ENCODE measurements around the gene MAST2. TPM values are rescaled to one million over a fixed set of nuclear protein-coding genes. Genes with fewer than 3 reads are reported as not detected.

Gene MAST2
- total and polyA plus RNA-seq, 3 experiments from 2014 or later, result 5.6 to 29.9 (median 29.5) TPM

- Histone ChIP-seq H3K9me3 (ENCODE audit: low read length) (no peaks in the 10 kb centered on the region), H3K27me3 (ENCODE audit: insufficient read depth, low read length, poor library complexity, severe bottlenecking) (no peaks in the 10 kb centered on the region), H3K4me3 (ENCODE audit: low read length) (no peak overlapping the region), H3K4me1 (ENCODE audit: insufficient read depth, low read length) (no peaks in the 10 kb centered on the region), H3K36me3 (ENCODE audit: insufficient read depth, low read length) (no peaks in the 10 kb centered on the region), H3K27ac (ENCODE audit: low read depth, low read length) (no peak overlapping the region)
- ChIA-PET POLR2A (no interaction called here), CTCF (no interaction called here)
- no peak overlapping the region for H3K4me3 Mint-ChIP-seq
- H3K9me3 Mint-ChIP-seq, result no peaks in the 10 kb centered on the region
- no peak for DNase-seq
- peak overlapping the region in 1 of 8 donors; percentile 24 for H3K27ac Mint-ChIP-seq
- no peaks in the 10 kb centered on the region for H3K27me3 Mint-ChIP-seq
- no peaks in the 10 kb centered on the region for H3K4me1 Mint-ChIP-seq
- no peaks in the 10 kb centered on the region for H3K36me3 Mint-ChIP-seq
These were observed 76.6 kb downstream of the MAST2 start for GRCh38 chr1:45879885-45880598.

GRCh38 chr1:45880930-45881329 lies 77.5 kb downstream of the MAST2 start:
- Histone ChIP-seq H3K9me3 (ENCODE audit: low read length) (no peaks in the 10 kb centered on the region), H3K27me3 (ENCODE audit: insufficient read depth, low read length, poor library complexity, severe bottlenecking) (no peaks in the 10 kb centered on the region), H3K27ac (ENCODE audit: low read depth, low read length) (no peak overlapping the region), H3K4me3 (ENCODE audit: low read length) (no peak overlapping the region), H3K4me1 (ENCODE audit: insufficient read depth, low read length) (no peaks in the 10 kb centered on the region), H3K36me3 (ENCODE audit: insufficient read depth, low read length) (no peaks in the 10 kb centered on the region)
- no peaks in the 10 kb centered on the region for H3K27me3 Mint-ChIP-seq
- H3K4me3 Mint-ChIP-seq, result no peak overlapping the region
- no peaks in the 10 kb centered on the region for H3K36me3 Mint-ChIP-seq
- H3K27ac Mint-ChIP-seq, result no peak overlapping the region
- H3K4me1 Mint-ChIP-seq, result no peaks in the 10 kb centered on the region
- DNase-seq, result no peak
- ChIA-PET CTCF (no interaction called here), POLR2A (no interaction called here)
- no peaks in the 10 kb centered on the region for H3K9me3 Mint-ChIP-seq

- Histone ChIP-seq H3K9me3 (ENCODE audit: low read length) (no peaks in the 10 kb centered on the region), H3K27me3 (ENCODE audit: insufficient read depth, low read length, poor library complexity, severe bottlenecking) (no peaks in the 10 kb centered on the region), H3K4me3 (ENCODE audit: low read length) (no peak overlapping the region), H3K36me3 (ENCODE audit: insufficient read depth, low read length) (no peaks in the 10 kb centered on the region), H3K4me1 (ENCODE audit: insufficient read depth, low read length) (no peaks in the 10 kb centered on the region), H3K27ac (ENCODE audit: low read depth, low read length) (no peak overlapping the region)
- POLR2A ChIA-PET, result no interaction called here
- Mint-ChIP-seq H3K27ac (no peak overlapping the region), H3K9me3 (no peaks in the 10 kb centered on the region), H3K4me1 (no peaks in the 10 kb centered on the region), H3K27me3 (no peaks in the 10 kb centered on the region), H3K4me3 (no peak overlapping the region), H3K36me3 (no peaks in the 10 kb centered on the region)
- DNase-seq, result no peak
- CTCF ChIA-PET, result no interaction called here
These were observed 80.2 kb downstream of the MAST2 start for GRCh38 chr1:45883658-45884057.

GRCh38 chr1:45884700-45885099 lies 81.3 kb downstream of the MAST2 start:
- no peaks in the 10 kb centered on the region for H3K4me1 ChIP-seq (ENCODE audit: insufficient read depth, low read length)
- no peaks in the 10 kb centered on the region for H3K36me3 ChIP-seq (ENCODE audit: insufficient read depth, low read length)
- H3K27ac ChIP-seq (ENCODE audit: low read depth, low read length), result no peak overlapping the region
- ChIA-PET CTCF (no interaction called here), POLR2A (no interaction called here)
- H3K27me3 ChIP-seq (ENCODE audit: insufficient read depth, low read length, poor library complexity, severe bottlenecking), result no peaks in the 10 kb centered on the region
- no peak for DNase-seq
- Mint-ChIP-seq H3K27me3 (no peaks in the 10 kb centered on the region), H3K4me1 (no peaks in the 10 kb centered on the region), H3K27ac (no peak overlapping the region), H3K9me3 (no peaks in the 10 kb centered on the region), H3K36me3 (no peaks in the 10 kb centered on the region), H3K4me3 (no peak overlapping the region)
- H3K9me3 ChIP-seq (ENCODE audit: low read length), result no peaks in the 10 kb centered on the region
- no peak overlapping the region for H3K4me3 ChIP-seq (ENCODE audit: low read length)

GRCh38 chr1:45886229-45886628 lies 82.8 kb downstream of the MAST2 start:
- no peak overlapping the region for H3K27ac ChIP-seq (ENCODE audit: low read depth, low read length)
- no peak for DNase-seq
- H3K36me3 ChIP-seq (ENCODE audit: insufficient read depth, low read length), result no peaks in the 10 kb centered on the region
- Mint-ChIP-seq H3K4me3 (no peak overlapping the region), H3K36me3 (peaks cover 0 to 2% (median 0%) of the 10 kb centered on the region in 3 donors), H3K27ac (peak overlapping the region in 1 of 8 donors; percentile 4), H3K4me1 (no peaks in the 10 kb centered on the region), H3K27me3 (peaks cover 0 to 1% of the 10 kb centered on the region in 2 donors), H3K9me3 (no peaks in the 10 kb centered on the region)
- no peaks in the 10 kb centered on the region for H3K27me3 ChIP-seq (ENCODE audit: insufficient read depth, low read length, poor library complexity, severe bottlenecking)
- no peak overlapping the region for H3K4me3 ChIP-seq (ENCODE audit: low read length)
- ChIA-PET POLR2A (no interaction called here), CTCF (no interaction called here)
- H3K4me1 ChIP-seq (ENCODE audit: insufficient read depth, low read length), result no peaks in the 10 kb centered on the region
- no peaks in the 10 kb centered on the region for H3K9me3 ChIP-seq (ENCODE audit: low read length)

- Histone ChIP-seq H3K9me3 (ENCODE audit: low read length) (no peaks in the 10 kb centered on the region), H3K4me1 (ENCODE audit: insufficient read depth, low read length) (no peaks in the 10 kb centered on the region), H3K36me3 (ENCODE audit: insufficient read depth, low read length) (no peaks in the 10 kb centered on the region), H3K27me3 (ENCODE audit: insufficient read depth, low read length, poor library complexity, severe bottlenecking) (no peaks in the 10 kb centered on the region), H3K27ac (ENCODE audit: low read depth, low read length) (no peak overlapping the region), H3K4me3 (ENCODE audit: low read length) (no peak overlapping the region)
- no peak for DNase-seq
- ChIA-PET POLR2A (no interaction called here), CTCF (no interaction called here)
- H3K27me3 Mint-ChIP-seq, result peaks cover 0 to 1% of the 10 kb centered on the region in 2 donors
- H3K4me1 Mint-ChIP-seq, result no peaks in the 10 kb centered on the region
- no peak overlapping the region for H3K4me3 Mint-ChIP-seq
- H3K36me3 Mint-ChIP-seq, result peaks cover 0 to 2% (median 0%) of the 10 kb centered on the region in 3 donors
- peak overlapping the region in 2 of 8 donors; percentile 35 to 48 for H3K27ac Mint-ChIP-seq
- no peaks in the 10 kb centered on the region for H3K9me3 Mint-ChIP-seq
These were observed 83.9 kb downstream of the MAST2 start for GRCh38 chr1:45887156-45887842.

GRCh38 chr1:45890078-45890477 lies 86.7 kb downstream of the MAST2 start:
- no peaks in the 10 kb centered on the region for H3K27me3 ChIP-seq (ENCODE audit: insufficient read depth, low read length, poor library complexity, severe bottlenecking)
- peaks cover 0 to 2% (median 0%) of the 10 kb centered on the region in 3 donors for H3K36me3 Mint-ChIP-seq
- no peaks in the 10 kb centered on the region for H3K4me1 ChIP-seq (ENCODE audit: insufficient read depth, low read length)
- ChIA-PET POLR2A (no interaction called here), CTCF (no interaction called here)
- H3K9me3 Mint-ChIP-seq, result no peaks in the 10 kb centered on the region
- H3K27ac Mint-ChIP-seq, result no peak overlapping the region
- H3K27ac ChIP-seq (ENCODE audit: low read depth, low read length), result no peak overlapping the region
- no peak overlapping the region for H3K4me3 ChIP-seq (ENCODE audit: low read length)
- no peaks in the 10 kb centered on the region for H3K9me3 ChIP-seq (ENCODE audit: low read length)
- H3K4me3 Mint-ChIP-seq, result no peak overlapping the region
- DNase-seq, result no peak
- no peaks in the 10 kb centered on the region for H3K4me1 Mint-ChIP-seq
- H3K36me3 ChIP-seq (ENCODE audit: insufficient read depth, low read length), result no peaks in the 10 kb centered on the region
- H3K27me3 Mint-ChIP-seq, result peaks cover 0 to 1% of the 10 kb centered on the region in 2 donors

- peaks cover 0 to 2% (median 0%) of the 10 kb centered on the region in 3 donors for H3K36me3 Mint-ChIP-seq
These were observed 87.7 kb downstream of the MAST2 start for GRCh38 chr1:45891087-45891486.

More at GRCh38 chr1:45891087-45891486, 87.7 kb downstream of the MAST2 start:
- Histone ChIP-seq H3K27ac (ENCODE audit: low read depth, low read length) (no peak overlapping the region), H3K36me3 (ENCODE audit: insufficient read depth, low read length) (no peaks in the 10 kb centered on the region), H3K27me3 (ENCODE audit: insufficient read depth, low read length, poor library complexity, severe bottlenecking) (no peaks in the 10 kb centered on the region), H3K4me1 (ENCODE audit: insufficient read depth, low read length) (no peaks in the 10 kb centered on the region), H3K9me3 (ENCODE audit: low read length) (no peaks in the 10 kb centered on the region), H3K4me3 (ENCODE audit: low read length) (no peak overlapping the region)
- Mint-ChIP-seq H3K27ac (no peak overlapping the region), H3K4me1 (no peaks in the 10 kb centered on the region), H3K4me3 (no peak overlapping the region), H3K9me3 (no peaks in the 10 kb centered on the region), H3K27me3 (peaks cover 0 to 1% of the 10 kb centered on the region in 2 donors)
- DNase-seq, result no peak
- ChIA-PET CTCF (no interaction called here), POLR2A (no interaction called here)
